ENCODE results near the gene LCA5L. TPM values are rescaled to one million over a fixed set of nuclear protein-coding genes. Genes with fewer than 3 reads are reported as not detected.
A peak's percentile ranks its signal among the peaks of the same experiment; 100 is the strongest.
"Not testable (repeated sequence)": the region's sequence is repeated elsewhere in the genome, so short reads cannot be mapped to it uniquely, and the experiment has no call there.

The LCA5L gene
- total and polyA plus RNA-seq, 2 experiments from 2014 or later = 0.69 to 1.4 TPM

DNA sequence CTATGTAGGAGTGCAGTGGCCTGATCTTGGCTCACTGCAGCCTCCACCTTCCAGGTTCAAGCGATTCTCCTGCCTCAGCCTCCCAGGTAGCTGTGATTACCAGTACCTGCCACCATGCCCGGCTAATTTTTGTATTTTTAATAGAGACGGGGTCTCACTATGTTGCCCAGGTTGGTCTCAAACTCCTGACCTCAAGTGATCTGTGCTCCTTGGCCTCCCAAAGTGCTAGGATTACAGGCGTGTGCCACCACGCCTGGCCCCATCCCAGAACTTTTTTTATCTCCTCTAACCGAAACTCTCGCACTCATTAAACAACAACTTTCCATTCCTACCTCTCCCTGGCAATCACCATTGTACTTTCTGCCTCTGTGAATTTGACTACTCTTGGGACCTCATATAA is 63.5 kb downstream of the LCA5L start:
- not testable (repeated sequence) for DNase-seq (ENCODE audit: low spot score); H4K20me1 ChIP-seq (replicated peaks; ENCODE audit: insufficient read depth); H3K27ac Mint-ChIP-seq; H3K9me3 Mint-ChIP-seq; H3K27me3 ChIP-seq (ENCODE audit: insufficient read depth); H2AFZ ChIP-seq; H3K27ac ChIP-seq (ENCODE audit: low read depth); H3K4me1 ChIP-seq (ENCODE audit: insufficient read depth); H3K36me3 Mint-ChIP-seq (ENCODE audit: low read depth); H3K9me2 ChIP-seq (ENCODE audit: insufficient read depth); ATAC-seq; H3K36me3 ChIP-seq (ENCODE audit: insufficient read depth); H3K4me2 ChIP-seq; H3K4me3 ChIP-seq
- Histone ChIP-seq H3K79me2 (replicated peaks; ENCODE audit: insufficient read depth) (peaks cover 25% of the 10 kb centered on the region), H3F3A (replicated peaks; ENCODE audit: low read depth) (0 out of 2 replicates have a peak, but pooled peaks cover 13% of the 10 kb centered on the region)
- Mint-ChIP-seq H3K4me1 (peaks cover 29% of the 10 kb centered on the region), H3K4me3 (peak overlapping the region; percentile 3; the same call in 2 of the 3 replicates), H3K27me3 (ENCODE audit: insufficient read depth, low read depth, poor library complexity) (peaks cover 12% of the 10 kb centered on the region)

DNA sequence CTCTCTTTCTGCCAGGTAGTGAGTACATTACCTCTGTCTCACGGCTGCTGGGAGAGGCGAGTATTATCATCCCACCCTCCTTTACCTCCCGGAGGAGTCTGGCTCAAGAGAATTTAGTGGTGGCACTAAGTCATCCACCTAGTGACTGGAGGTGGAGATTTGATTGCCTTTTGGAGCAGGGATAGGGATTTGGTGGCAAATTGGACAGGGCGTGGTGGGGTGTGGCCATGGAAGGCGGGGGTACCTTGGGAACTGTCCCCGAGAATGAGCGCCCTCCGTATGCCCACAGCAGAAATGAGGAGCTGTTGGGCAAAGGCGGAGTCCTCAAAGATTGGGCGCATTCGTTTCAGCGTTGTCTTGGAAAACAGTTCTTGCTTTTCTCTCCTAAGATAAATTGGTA is 64.6 kb downstream of the LCA5L start:
- H3K27ac ChIP-seq (ENCODE audit: low read depth) = no peak overlapping the region
- no peaks in the 10 kb centered on the region for H3K9me3 Mint-ChIP-seq
- TF ChIP-seq EZH2 (IDR thresholded peaks at IDR 0.05; ENCODE audit: low read depth, unreplicated experiment) = no peak
- no peak for TF ChIP-seq ZNF114 (CRISPR knock-in tag; IDR thresholded peaks at IDR 0.05)
- no peak for TF ChIP-seq NANOG (IDR thresholded peaks at IDR 0.05; ENCODE audit: borderline replicate concordance)
- TF ChIP-seq ZNF331 (CRISPR knock-in tag; IDR thresholded peaks at IDR 0.05; ENCODE audit: low read depth) = no peak
- no peak for TF ChIP-seq POLR2AphosphoS5 (IDR thresholded peaks at IDR 0.05; ENCODE audit: low read depth)
- no peak for TF ChIP-seq EZH2phosphoT487 (IDR thresholded peaks at IDR 0.05; ENCODE audit: unreplicated experiment)
- TF ChIP-seq, protein P1, sequence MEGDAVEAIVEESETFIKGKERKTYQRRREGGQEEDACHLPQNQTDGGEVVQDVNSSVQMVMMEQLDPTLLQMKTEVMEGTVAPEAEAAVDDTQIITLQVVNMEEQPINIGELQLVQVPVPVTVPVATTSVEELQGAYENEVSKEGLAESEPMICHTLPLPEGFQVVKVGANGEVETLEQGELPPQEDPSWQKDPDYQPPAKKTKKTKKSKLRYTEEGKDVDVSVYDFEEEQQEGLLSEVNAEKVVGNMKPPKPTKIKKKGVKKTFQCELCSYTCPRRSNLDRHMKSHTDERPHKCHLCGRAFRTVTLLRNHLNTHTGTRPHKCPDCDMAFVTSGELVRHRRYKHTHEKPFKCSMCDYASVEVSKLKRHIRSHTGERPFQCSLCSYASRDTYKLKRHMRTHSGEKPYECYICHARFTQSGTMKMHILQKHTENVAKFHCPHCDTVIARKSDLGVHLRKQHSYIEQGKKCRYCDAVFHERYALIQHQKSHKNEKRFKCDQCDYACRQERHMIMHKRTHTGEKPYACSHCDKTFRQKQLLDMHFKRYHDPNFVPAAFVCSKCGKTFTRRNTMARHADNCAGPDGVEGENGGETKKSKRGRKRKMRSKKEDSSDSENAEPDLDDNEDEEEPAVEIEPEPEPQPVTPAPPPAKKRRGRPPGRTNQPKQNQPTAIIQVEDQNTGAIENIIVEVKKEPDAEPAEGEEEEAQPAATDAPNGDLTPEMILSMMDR (conservative IDR thresholded peaks at IDR 0.05; ENCODE audit: low read depth in 2 of 2) = no peak
- no peak for TF ChIP-seq CREB1 (CRISPR knock-in tag; IDR thresholded peaks at IDR 0.05; ENCODE audit: low read depth)
- TF ChIP-seq, protein P2, sequence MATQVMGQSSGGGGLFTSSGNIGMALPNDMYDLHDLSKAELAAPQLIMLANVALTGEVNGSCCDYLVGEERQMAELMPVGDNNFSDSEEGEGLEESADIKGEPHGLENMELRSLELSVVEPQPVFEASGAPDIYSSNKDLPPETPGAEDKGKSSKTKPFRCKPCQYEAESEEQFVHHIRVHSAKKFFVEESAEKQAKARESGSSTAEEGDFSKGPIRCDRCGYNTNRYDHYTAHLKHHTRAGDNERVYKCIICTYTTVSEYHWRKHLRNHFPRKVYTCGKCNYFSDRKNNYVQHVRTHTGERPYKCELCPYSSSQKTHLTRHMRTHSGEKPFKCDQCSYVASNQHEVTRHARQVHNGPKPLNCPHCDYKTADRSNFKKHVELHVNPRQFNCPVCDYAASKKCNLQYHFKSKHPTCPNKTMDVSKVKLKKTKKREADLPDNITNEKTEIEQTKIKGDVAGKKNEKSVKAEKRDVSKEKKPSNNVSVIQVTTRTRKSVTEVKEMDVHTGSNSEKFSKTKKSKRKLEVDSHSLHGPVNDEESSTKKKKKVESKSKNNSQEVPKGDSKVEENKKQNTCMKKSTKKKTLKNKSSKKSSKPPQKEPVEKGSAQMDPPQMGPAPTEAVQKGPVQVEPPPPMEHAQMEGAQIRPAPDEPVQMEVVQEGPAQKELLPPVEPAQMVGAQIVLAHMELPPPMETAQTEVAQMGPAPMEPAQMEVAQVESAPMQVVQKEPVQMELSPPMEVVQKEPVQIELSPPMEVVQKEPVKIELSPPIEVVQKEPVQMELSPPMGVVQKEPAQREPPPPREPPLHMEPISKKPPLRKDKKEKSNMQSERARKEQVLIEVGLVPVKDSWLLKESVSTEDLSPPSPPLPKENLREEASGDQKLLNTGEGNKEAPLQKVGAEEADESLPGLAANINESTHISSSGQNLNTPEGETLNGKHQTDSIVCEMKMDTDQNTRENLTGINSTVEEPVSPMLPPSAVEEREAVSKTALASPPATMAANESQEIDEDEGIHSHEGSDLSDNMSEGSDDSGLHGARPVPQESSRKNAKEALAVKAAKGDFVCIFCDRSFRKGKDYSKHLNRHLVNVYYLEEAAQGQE (IDR thresholded peaks at IDR 0.05; ENCODE audit: unreplicated experiment) = no peak
- TF ChIP-seq, protein P3, sequence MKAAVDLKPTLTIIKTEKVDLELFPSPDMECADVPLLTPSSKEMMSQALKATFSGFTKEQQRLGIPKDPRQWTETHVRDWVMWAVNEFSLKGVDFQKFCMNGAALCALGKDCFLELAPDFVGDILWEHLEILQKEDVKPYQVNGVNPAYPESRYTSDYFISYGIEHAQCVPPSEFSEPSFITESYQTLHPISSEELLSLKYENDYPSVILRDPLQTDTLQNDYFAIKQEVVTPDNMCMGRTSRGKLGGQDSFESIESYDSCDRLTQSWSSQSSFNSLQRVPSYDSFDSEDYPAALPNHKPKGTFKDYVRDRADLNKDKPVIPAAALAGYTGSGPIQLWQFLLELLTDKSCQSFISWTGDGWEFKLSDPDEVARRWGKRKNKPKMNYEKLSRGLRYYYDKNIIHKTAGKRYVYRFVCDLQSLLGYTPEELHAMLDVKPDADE (IDR thresholded peaks at IDR 0.05) = no peak
- no peak for TF ChIP-seq STAT1 (IDR thresholded peaks at IDR 0.05; ENCODE audit: unreplicated experiment)
- TF ChIP-seq JUNB (IDR thresholded peaks at IDR 0.05; ENCODE audit: unreplicated experiment) = no peak

More for the DNA sequence above, 64.6 kb downstream of the LCA5L start:
- Histone ChIP-seq H3K79me2 (replicated peaks; ENCODE audit: insufficient read depth) (peaks cover 18% of the 10 kb centered on the region), H3K27me3 (ENCODE audit: insufficient read depth) (no peaks in the 10 kb centered on the region), H3K4me3 (peak overlapping the region; percentile 82), H3K9me2 (ENCODE audit: insufficient read depth) (no peaks in the 10 kb centered on the region), H3K36me3 (ENCODE audit: insufficient read depth) (no peaks in the 10 kb centered on the region), H2AFZ (peak overlapping the region; percentile 97; the same call in 1 of the 2 replicates), H3F3A (replicated peaks; ENCODE audit: low read depth) (0 out of 2 replicates have a peak, but pooled peaks cover 13% of the 10 kb centered on the region), H4K20me1 (replicated peaks; ENCODE audit: insufficient read depth) (no peaks in the 10 kb centered on the region; the same call in 1 of the 2 replicates), H3K4me2 (peak overlapping the region; percentile 98), H3K4me1 (ENCODE audit: insufficient read depth) (peaks cover 6% of the 10 kb centered on the region)
- H3K27me3 Mint-ChIP-seq (ENCODE audit: insufficient read depth, low read depth, poor library complexity) = peaks cover 13% of the 10 kb centered on the region
- H3K27ac Mint-ChIP-seq = no peak overlapping the region
- H3K36me3 Mint-ChIP-seq (ENCODE audit: low read depth) = no peaks in the 10 kb centered on the region; the same call in 2 of the 3 replicates
- DNase-seq (ENCODE audit: low spot score) (no peak), ATAC-seq (peak; percentile 1; the same call in 2 of the 3 replicates)
- peaks cover 27% of the 10 kb centered on the region for H3K4me1 Mint-ChIP-seq
- H3K4me3 Mint-ChIP-seq = peak overlapping the region; percentile 90
